Tibial artery (tissue), 4 donors: Measurements from ENCODE around the gene ZFPM1.

Experiments
- DNase-seq, 2 donors: peaks; one replicate each; pipeline ENCODE4 v3.0.0-alpha.2; 2019
- H3K27ac ChIP-seq, 2 donors: fragments of 200-600 bp; sonication (generic) in 1 of 2; 1 replicate in 1 of 2; 2 replicates in 1 of 2; pipeline ENCODE4 v1.5.1; 2018 to 2019; ENCODE audit warnings: mild to moderate bottlenecking in 1 of 2
- H3K27me3 ChIP-seq, 2 donors: fragments of 200-600 bp; sonication (generic) in 1 of 2; one replicate each; pipeline versions ENCODE4 v1.5.1 to v1.6.0; 2016 to 2019
- H3K36me3 ChIP-seq, 3 donors: fragments of 200-600 bp; sonication (generic) in 2 of 3; one replicate each; pipeline ENCODE4 v1.5.1; 2016 to 2019; ENCODE audit warnings: mild to moderate bottlenecking in 2 of 3
- H3K4me1 ChIP-seq, 4 donors: fragments of 200-600 bp; sonication (generic) in 2 of 4; 1 replicate in 3 of 4; 2 replicates in 1 of 4; pipeline ENCODE4 v1.5.1; 2016 to 2019
- H3K4me3 ChIP-seq, 2 donors: fragments of 200-600 bp; sonication (generic) in 1 of 2; 1 replicate in 1 of 2; 2 replicates in 1 of 2; pipeline ENCODE4 v1.5.1; 2018 to 2019; ENCODE audit warnings: mild to moderate bottlenecking in 2 of 2
- H3K9me3 ChIP-seq, 3 donors: fragments of 200-600 bp; sonication (generic) in 1 of 3; one replicate each; pipeline ENCODE4 v1.5.1; 2016 to 2019
- CTCF ChIP-seq, 2 experiments: fragments of 200-600 bp in 1 of 2; fragments of 450-650 bp in 1 of 2; IDR thresholded peaks; one replicate each; pipeline ENCODE4 v1.5.1; 2017 to 2019; ENCODE audit warnings: antibody characterized with exemption in 2 of 2, mild to moderate bottlenecking in 1 of 2, moderate library complexity in 1 of 2
- intact Hi-C: fragments of 100-400 bp; cut with DNase I; formaldehyde crosslinking; loops from one replicate; pipeline ENCODE4 v1.15.0; 2023; ENCODE audit warnings: low total_unique reads

Gene ZFPM1

GRCh38 chr16:88554711-88555264, 101.7 kb downstream of the ZFPM1 start:
- no peak for DNase-seq
- no peaks in the 10 kb centered on the region for H3K36me3 ChIP-seq
- H3K4me3 ChIP-seq: no peak overlapping the region
- peaks cover 0 to 3% (median 0%) of the 10 kb centered on the region in 4 donors for H3K4me1 ChIP-seq
- intact Hi-C loops: no loop called here
- peaks cover 0 to 86% of the 10 kb centered on the region in 2 donors for H3K27me3 ChIP-seq
- H3K9me3 ChIP-seq: no peaks in the 10 kb centered on the region
- no peak for TF ChIP-seq CTCF (IDR thresholded peaks at IDR 0.05)
- H3K27ac ChIP-seq: no peak overlapping the region

GRCh38 chr16:88556294-88556988, 103.4 kb downstream of the ZFPM1 start:
- no peak for DNase-seq
- no peak for TF ChIP-seq CTCF (IDR thresholded peaks at IDR 0.05)
- peaks cover 0 to 78% of the 10 kb centered on the region in 2 donors for H3K27me3 ChIP-seq

GRCh38 chr16:88558457-88559442, 105.7 kb downstream of the ZFPM1 start:
- intact Hi-C loops: no loop called here
- H3K4me3 ChIP-seq: no peak overlapping the region
- H3K36me3 ChIP-seq: no peaks in the 10 kb centered on the region
- no peak overlapping the region for H3K27ac ChIP-seq
- H3K4me1 ChIP-seq: peaks cover 0 to 10% (median 4%) of the 10 kb centered on the region in 4 donors
- TF ChIP-seq CTCF (IDR thresholded peaks at IDR 0.05): peak in 1 of 2 experiments; percentile 13
- DNase-seq: peak in 1 of 2 donors; percentile 45
- peaks cover 0 to 60% of the 10 kb centered on the region in 2 donors for H3K27me3 ChIP-seq
- no peaks in the 10 kb centered on the region for H3K9me3 ChIP-seq

More at GRCh38 chr16:88556294-88556988, 103.4 kb downstream of the ZFPM1 start:
- Histone ChIP-seq H3K36me3 (no peaks in the 10 kb centered on the region), H3K4me1 (peaks cover 0 to 3% (median 0%) of the 10 kb centered on the region in 4 donors), H3K9me3 (no peaks in the 10 kb centered on the region), H3K4me3 (no peak overlapping the region), H3K27ac (no peak overlapping the region)
- intact Hi-C loops: no loop called here

GRCh38 chr16:88560714-88561484, 107.8 kb downstream of the ZFPM1 start:
- Histone ChIP-seq H3K36me3 (no peaks in the 10 kb centered on the region), H3K27me3 (peaks cover 0 to 38% of the 10 kb centered on the region in 2 donors), H3K4me3 (no peak overlapping the region), H3K4me1 (peaks cover 0 to 10% (median 4%) of the 10 kb centered on the region in 4 donors), H3K27ac (no peak overlapping the region), H3K9me3 (no peaks in the 10 kb centered on the region)
- intact Hi-C loops: loop anchor here (5.0 kb wide), 1 partner anchor 119 kb away; no protein-coding TSS in a partner anchor
- DNase-seq: no peak
- no peak for TF ChIP-seq CTCF (IDR thresholded peaks at IDR 0.05)
